Neural cell (in vitro differentiated cells): ENCODE data around the gene NEBL. TPM values are rescaled to one million over a fixed set of nuclear protein-coding genes. Genes with fewer than 3 reads are reported as not detected.

Source experiments
- H2AFZ ChIP-seq: fragments of 200-600, 300-800 bp; sonication (generic), shearing (Covaris generic); 2 replicates; pipeline ENCODE4 v1.6.0; 2014; ENCODE audit warnings: low read depth, mild to moderate bottlenecking, antibody characterized with exemption, low read length, moderate library complexity
- H3F3A ChIP-seq: fragments of 200-600 bp; shearing (Covaris generic); 2 replicates; pipeline ENCODE4 v1.6.1; 2016; ENCODE audit warnings: mild to moderate bottlenecking, moderate library complexity, mixed read lengths, antibody characterized with exemption, low read length; ENCODE audit not compliant: insufficient read depth, poor library complexity, severe bottlenecking
- H3K27ac ChIP-seq: fragments of 200-600, 300-800 bp; sonication (generic), shearing (Covaris generic); 2 replicates; pipeline ENCODE4 v1.5.1; 2014; ENCODE audit warnings: mild to moderate bottlenecking, low read length, moderate library complexity
- H3K27me3 ChIP-seq: fragments of 300-800, 200-600 bp; sonication (generic), shearing (Covaris generic); 2 replicates; pipeline ENCODE4 v1.6.0; 2014; ENCODE audit warnings: mild to moderate bottlenecking, low read depth, low read length, moderate library complexity; ENCODE audit not compliant: insufficient read depth
- H3K36me3 ChIP-seq: fragments of 300-800, 200-600 bp; sonication (generic), shearing (Covaris generic); 2 replicates; pipeline ENCODE4 v1.5.1; 2014; ENCODE audit warnings: mild to moderate bottlenecking, antibody characterized with exemption, low read length, moderate library complexity; ENCODE audit not compliant: insufficient read depth
- H3K4me2 ChIP-seq: fragments of 300-800, 200-600 bp; sonication (generic), shearing (Covaris generic); 2 replicates; pipeline ENCODE4 v1.6.0; 2014; ENCODE audit warnings: mild to moderate bottlenecking, low read length
- H3K4me3 ChIP-seq: fragments of 300-800, 200-600 bp; sonication (generic), shearing (Covaris generic); 2 replicates; pipeline ENCODE4 v1.5.1; 2014; ENCODE audit warnings: mild to moderate bottlenecking, low read length, moderate library complexity
- H3K79me2 ChIP-seq: fragments of 200-600 bp; shearing (Covaris generic); replicated peaks from 2 replicates; pipeline ENCODE4 v1.6.0; 2014; ENCODE audit warnings: mild to moderate bottlenecking, low read length, moderate library complexity; ENCODE audit not compliant: insufficient read depth
- H3K9ac ChIP-seq: fragments of 300-800, 200-600 bp; sonication (generic), shearing (Covaris generic); 2 replicates; pipeline ENCODE4 v1.6.1; 2016; ENCODE audit warnings: mild to moderate bottlenecking, low read length, mixed read lengths
- H3K9me2 ChIP-seq: fragments of 200-600 bp; shearing (Covaris generic); 2 replicates; pipeline ENCODE4 v1.6.1; 2016; ENCODE audit warnings: mild to moderate bottlenecking, low read length, mixed read lengths; ENCODE audit not compliant: insufficient read depth
- H3K9me3 ChIP-seq: fragments of 200-600, 300-800 bp; sonication (generic), shearing (Covaris generic); 2 replicates; pipeline ENCODE4 v1.6.1; 2016; ENCODE audit warnings: mild to moderate bottlenecking, mixed run types, low read length, moderate library complexity, mixed read lengths
- H4K20me1 ChIP-seq: fragments of 200-600 bp; shearing (Covaris generic); 2 replicates; pipeline ENCODE4 v1.6.1; 2016; ENCODE audit warnings: mild to moderate bottlenecking, mixed run types; ENCODE audit not compliant: insufficient read depth
- EZH2 ChIP-seq: fragments of 200-600, 300-800 bp; shearing (Covaris generic), sonication (generic); IDR thresholded peaks from 2 replicates; pipeline ENCODE4 v1.6.1; 2014; ENCODE audit warnings: antibody characterized with exemption, low read length, borderline replicate concordance, mild to moderate bottlenecking; ENCODE audit not compliant: insufficient read depth, poor library complexity, severe bottlenecking
- MXI1 ChIP-seq: fragments of 450-650 bp; conservative IDR thresholded peaks from 2 replicates; pipeline ENCODE4 v1.6.1; 2014; ENCODE audit warnings: antibody characterized with exemption, mild to moderate bottlenecking; ENCODE audit not compliant: poor library complexity, severe bottlenecking
- POLR2AphosphoS5 ChIP-seq: IDR thresholded peaks from 2 replicates; pipeline ENCODE4 v1.6.1; 2012
- SMC3 ChIP-seq: fragments of 450-650 bp; conservative IDR thresholded peaks from 2 replicates; pipeline ENCODE4 v1.6.1; 2014; ENCODE audit warnings: antibody characterized with exemption, mild to moderate bottlenecking, moderate library complexity; ENCODE audit not compliant: poor library complexity
- polyA plus RNA-seq: library from polyadenylated mRNA; depleted of rRNA; stranded (reverse); fragments of >200 nt; gene quantifications from 2 replicates; pipeline ENCODE4 v1.2.3, GENCODE V29; 2014
- TF ChIP-seq, protein P1 (sequence below): IDR thresholded peaks from 2 replicates; pipeline ENCODE4 v1.6.1; 2012; ENCODE audit warnings: borderline replicate concordance
- TF ChIP-seq, protein P2 (sequence below): fragments of 450-650 bp; IDR thresholded peaks from 2 replicates; pipeline ENCODE4 v1.5.1; 2014; ENCODE audit warnings: antibody characterized with exemption, mild to moderate bottlenecking, moderate library complexity; ENCODE audit not compliant: poor library complexity, severe bottlenecking

NEBL gene
- polyA plus RNA-seq, 1 donor from 2014 or later: 16.3 TPM

DNA sequence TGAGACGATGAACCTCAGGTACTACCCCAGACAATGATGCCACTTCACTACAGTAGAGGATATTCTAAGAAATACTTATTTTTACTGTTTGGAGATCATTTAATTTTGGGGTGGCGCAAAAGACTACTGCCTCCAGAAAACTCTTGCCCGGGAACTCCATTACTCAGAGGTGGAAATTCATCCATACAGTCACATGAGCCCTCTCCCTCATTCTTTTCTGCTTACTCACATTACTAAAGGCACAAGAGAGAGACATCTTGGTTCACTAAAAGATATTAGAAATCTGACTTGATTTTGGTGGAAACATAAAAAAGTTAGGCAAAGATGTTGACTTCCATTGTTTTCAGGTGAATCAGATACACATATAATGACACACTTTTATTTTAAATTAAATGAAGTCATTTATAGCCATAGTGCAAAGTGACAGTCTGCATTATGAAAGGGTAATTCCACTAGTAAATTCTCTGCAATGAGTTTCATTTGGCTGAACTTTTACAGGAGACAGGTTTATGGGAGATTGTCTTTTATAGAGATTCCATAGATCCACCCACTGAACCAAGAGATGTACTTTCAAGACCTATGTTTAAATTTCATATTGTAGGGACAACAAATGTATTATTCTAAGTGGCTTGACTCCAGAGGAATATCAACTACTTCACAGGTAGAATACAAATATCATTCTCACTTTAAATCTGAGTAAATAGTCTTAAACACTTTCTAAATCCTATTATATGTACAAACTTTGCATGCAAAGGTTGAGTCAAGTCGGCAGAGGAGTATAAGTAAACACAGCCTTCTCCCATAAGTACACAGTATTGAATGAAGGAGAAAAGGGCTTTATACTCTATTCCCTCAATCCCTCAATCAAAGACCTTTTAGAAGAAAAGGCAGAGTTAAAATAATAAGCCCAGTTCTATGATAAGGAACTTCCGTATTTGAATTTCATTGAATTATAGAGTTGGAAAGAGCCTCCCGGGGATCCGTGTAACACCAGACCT is 18.8 kb downstream of the NEBL start:
- H3K9me2 ChIP-seq: no peaks in the 10 kb centered on the region
- no peak overlapping the region for H2AFZ ChIP-seq
- no peaks in the 10 kb centered on the region for H3K36me3 ChIP-seq
- H3F3A ChIP-seq: no peaks in the 10 kb centered on the region
- H3K4me3 ChIP-seq: no peak overlapping the region
- no peaks in the 10 kb centered on the region for H4K20me1 ChIP-seq
- H3K79me2 ChIP-seq: no peaks in the 10 kb centered on the region
- TF ChIP-seq EZH2: no peak
- no peak for TF ChIP-seq SMC3
- TF ChIP-seq, protein P1, sequence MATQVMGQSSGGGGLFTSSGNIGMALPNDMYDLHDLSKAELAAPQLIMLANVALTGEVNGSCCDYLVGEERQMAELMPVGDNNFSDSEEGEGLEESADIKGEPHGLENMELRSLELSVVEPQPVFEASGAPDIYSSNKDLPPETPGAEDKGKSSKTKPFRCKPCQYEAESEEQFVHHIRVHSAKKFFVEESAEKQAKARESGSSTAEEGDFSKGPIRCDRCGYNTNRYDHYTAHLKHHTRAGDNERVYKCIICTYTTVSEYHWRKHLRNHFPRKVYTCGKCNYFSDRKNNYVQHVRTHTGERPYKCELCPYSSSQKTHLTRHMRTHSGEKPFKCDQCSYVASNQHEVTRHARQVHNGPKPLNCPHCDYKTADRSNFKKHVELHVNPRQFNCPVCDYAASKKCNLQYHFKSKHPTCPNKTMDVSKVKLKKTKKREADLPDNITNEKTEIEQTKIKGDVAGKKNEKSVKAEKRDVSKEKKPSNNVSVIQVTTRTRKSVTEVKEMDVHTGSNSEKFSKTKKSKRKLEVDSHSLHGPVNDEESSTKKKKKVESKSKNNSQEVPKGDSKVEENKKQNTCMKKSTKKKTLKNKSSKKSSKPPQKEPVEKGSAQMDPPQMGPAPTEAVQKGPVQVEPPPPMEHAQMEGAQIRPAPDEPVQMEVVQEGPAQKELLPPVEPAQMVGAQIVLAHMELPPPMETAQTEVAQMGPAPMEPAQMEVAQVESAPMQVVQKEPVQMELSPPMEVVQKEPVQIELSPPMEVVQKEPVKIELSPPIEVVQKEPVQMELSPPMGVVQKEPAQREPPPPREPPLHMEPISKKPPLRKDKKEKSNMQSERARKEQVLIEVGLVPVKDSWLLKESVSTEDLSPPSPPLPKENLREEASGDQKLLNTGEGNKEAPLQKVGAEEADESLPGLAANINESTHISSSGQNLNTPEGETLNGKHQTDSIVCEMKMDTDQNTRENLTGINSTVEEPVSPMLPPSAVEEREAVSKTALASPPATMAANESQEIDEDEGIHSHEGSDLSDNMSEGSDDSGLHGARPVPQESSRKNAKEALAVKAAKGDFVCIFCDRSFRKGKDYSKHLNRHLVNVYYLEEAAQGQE: no peak
- TF ChIP-seq MXI1: no peak
- no peak overlapping the region for H3K4me2 ChIP-seq
- no peaks in the 10 kb centered on the region for H3K27me3 ChIP-seq
- H3K9me3 ChIP-seq: no peaks in the 10 kb centered on the region
- H3K27ac ChIP-seq: no peak overlapping the region
- no peak overlapping the region for H3K9ac ChIP-seq

DNA sequence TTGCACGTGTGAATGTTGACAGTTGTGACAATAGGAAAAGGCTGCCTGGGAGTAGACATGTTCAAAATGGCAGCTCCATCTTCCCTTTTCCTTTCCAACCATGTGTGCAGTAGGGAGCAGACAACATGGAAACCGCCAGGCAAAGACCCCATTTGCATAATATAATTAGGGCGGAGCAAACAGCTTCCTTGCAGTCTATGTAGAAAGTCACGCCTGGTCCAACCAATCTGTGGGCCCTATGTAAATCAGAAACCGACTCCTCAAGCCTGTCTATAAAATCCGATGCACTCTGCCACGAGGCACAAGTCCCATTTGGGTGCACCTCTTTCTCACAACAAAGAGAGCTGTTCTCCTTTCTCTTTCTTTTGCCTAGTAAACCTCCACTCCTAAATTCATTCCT is 19.6 kb downstream of the NEBL start:
- H3F3A ChIP-seq: no peaks in the 10 kb centered on the region
- no peak overlapping the region for H3K4me3 ChIP-seq
- TF ChIP-seq SMC3: no peak
- no peaks in the 10 kb centered on the region for H4K20me1 ChIP-seq
- no peak overlapping the region for H2AFZ ChIP-seq
- H3K36me3 ChIP-seq: no peaks in the 10 kb centered on the region
- H3K27ac ChIP-seq: no peak overlapping the region
- no peaks in the 10 kb centered on the region for H3K9me3 ChIP-seq
- H3K9ac ChIP-seq: no peak overlapping the region
- no peaks in the 10 kb centered on the region for H3K9me2 ChIP-seq
- H3K79me2 ChIP-seq: no peaks in the 10 kb centered on the region
- H3K4me2 ChIP-seq: no peak overlapping the region
- no peaks in the 10 kb centered on the region for H3K27me3 ChIP-seq

DNA sequence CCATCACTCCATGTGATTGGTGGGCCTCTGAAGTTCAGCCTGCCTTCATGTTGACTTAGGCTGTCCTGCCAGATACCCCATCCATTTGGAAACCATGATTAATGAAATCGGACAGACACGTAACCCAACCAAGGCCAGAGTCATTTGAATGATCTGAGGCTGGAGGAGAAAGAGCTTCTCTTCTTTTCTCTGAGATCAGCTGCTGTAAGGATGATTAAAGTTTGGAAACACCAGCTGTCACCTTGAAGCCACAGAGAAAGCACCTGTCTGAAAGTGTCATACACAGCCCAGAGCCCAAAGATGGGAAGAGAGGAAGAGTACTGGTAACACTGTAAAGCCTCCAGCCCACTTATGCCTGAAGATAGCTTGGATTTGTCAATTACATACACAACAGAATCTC is 22.9 kb downstream of the NEBL start:
- TF ChIP-seq, protein P2, sequence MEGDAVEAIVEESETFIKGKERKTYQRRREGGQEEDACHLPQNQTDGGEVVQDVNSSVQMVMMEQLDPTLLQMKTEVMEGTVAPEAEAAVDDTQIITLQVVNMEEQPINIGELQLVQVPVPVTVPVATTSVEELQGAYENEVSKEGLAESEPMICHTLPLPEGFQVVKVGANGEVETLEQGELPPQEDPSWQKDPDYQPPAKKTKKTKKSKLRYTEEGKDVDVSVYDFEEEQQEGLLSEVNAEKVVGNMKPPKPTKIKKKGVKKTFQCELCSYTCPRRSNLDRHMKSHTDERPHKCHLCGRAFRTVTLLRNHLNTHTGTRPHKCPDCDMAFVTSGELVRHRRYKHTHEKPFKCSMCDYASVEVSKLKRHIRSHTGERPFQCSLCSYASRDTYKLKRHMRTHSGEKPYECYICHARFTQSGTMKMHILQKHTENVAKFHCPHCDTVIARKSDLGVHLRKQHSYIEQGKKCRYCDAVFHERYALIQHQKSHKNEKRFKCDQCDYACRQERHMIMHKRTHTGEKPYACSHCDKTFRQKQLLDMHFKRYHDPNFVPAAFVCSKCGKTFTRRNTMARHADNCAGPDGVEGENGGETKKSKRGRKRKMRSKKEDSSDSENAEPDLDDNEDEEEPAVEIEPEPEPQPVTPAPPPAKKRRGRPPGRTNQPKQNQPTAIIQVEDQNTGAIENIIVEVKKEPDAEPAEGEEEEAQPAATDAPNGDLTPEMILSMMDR: no peak
- TF ChIP-seq POLR2AphosphoS5 (no peak), EZH2 (no peak)
- TF ChIP-seq, protein P1: no peak
- no peaks in the 10 kb centered on the region for H4K20me1 ChIP-seq
- H3K9ac ChIP-seq: no peak overlapping the region
- H3F3A ChIP-seq: no peaks in the 10 kb centered on the region
- no peaks in the 10 kb centered on the region for H3K79me2 ChIP-seq
- H3K36me3 ChIP-seq: no peaks in the 10 kb centered on the region
- H3K4me3 ChIP-seq: no peak overlapping the region
- no peak overlapping the region for H2AFZ ChIP-seq
- H3K27ac ChIP-seq: no peak overlapping the region
- H3K4me2 ChIP-seq: no peak overlapping the region
- no peaks in the 10 kb centered on the region for H3K9me3 ChIP-seq
- no peaks in the 10 kb centered on the region for H3K27me3 ChIP-seq
- no peaks in the 10 kb centered on the region for H3K9me2 ChIP-seq
